Measurements from ENCODE around the gene PTP4A1. TPM values are rescaled to one million over a fixed set of nuclear protein-coding genes. Genes with fewer than 3 reads are reported as not detected.

The PTP4A1 gene
- total and polyA plus RNA-seq, 2 donors from 2014 or later, result 16.5 to 43.7 TPM

DNA sequence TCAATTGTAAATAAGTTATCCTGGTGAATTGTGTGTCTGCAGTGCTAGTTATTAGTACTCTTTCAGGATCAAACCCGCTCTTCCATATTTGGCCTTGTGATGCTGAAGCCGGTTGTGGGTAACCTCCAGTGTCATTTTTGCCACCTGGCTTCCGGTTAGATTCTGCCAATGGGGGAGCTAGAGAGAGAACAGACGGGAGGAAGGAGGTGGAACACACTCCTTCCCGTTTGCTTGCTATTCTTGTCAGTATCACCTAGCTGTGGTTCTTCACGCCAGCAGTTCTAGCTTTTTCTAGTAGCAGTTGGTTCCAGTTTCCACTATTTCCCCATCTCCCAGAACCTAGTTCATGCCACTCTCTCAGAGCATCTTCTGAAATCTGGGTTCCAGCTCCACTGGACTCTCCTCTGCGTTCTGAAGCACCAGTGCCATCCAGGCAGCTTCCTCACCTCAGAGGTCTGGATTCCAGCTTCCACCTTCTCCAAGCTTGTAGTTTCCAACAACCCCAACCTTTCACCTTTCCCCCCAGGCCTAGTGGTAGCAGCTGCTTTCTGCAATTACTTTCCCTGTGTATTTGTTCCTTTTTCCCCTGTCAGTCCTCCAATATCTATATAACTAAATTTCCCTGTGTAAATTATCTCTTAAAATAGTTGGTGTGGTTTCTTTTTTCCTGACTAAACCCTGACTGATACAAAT, 46.9 kb upstream of the PTP4A1 start:
- TF ChIP-seq, protein P1, sequence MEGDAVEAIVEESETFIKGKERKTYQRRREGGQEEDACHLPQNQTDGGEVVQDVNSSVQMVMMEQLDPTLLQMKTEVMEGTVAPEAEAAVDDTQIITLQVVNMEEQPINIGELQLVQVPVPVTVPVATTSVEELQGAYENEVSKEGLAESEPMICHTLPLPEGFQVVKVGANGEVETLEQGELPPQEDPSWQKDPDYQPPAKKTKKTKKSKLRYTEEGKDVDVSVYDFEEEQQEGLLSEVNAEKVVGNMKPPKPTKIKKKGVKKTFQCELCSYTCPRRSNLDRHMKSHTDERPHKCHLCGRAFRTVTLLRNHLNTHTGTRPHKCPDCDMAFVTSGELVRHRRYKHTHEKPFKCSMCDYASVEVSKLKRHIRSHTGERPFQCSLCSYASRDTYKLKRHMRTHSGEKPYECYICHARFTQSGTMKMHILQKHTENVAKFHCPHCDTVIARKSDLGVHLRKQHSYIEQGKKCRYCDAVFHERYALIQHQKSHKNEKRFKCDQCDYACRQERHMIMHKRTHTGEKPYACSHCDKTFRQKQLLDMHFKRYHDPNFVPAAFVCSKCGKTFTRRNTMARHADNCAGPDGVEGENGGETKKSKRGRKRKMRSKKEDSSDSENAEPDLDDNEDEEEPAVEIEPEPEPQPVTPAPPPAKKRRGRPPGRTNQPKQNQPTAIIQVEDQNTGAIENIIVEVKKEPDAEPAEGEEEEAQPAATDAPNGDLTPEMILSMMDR (IDR thresholded peaks at IDR 0.05; ENCODE audit: borderline replicate concordance, extremely low read depth, insufficient read depth), result no peak

DNA sequence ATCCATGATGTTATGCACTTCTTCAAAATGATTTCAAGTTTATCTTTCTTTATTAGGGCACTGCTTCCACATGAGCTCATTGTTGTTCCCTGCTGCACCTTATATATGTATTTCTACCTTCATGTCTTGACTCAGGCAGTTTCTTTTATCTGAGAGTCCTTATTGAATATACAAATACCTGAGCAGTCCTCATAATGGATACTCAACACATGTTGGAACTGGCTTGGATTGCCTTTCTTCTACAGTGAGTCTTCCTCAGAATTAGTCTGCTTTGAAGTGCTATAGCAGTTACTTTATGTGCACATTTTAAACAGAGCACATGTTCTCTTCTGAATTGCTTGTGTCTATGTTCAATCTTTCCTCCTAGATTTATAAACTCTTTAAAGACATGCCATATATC, 45.3 kb upstream of the PTP4A1 start:
- Histone ChIP-seq H3K9ac (ENCODE audit: low read length in 3 of 3) (no peak overlapping the region), H3K4me3 (ENCODE audit: low read length in 3 of 3) (no peak overlapping the region), H3K27ac (ENCODE audit: low read depth in 2 of 2, low read length in 2 of 2) (no peak overlapping the region), H3K36me3 (ENCODE audit: control insufficient read depth in 2 of 3, insufficient read depth in 3 of 3, low read length in 3 of 3) (no peaks in the 10 kb centered on the region), H3K9me3 (ENCODE audit: control insufficient read depth in 2 of 3, insufficient read depth in 1 of 3, low read length in 3 of 3) (no peaks in the 10 kb centered on the region), H3K4me1 (ENCODE audit: control insufficient read depth in 2 of 3, insufficient read depth in 2 of 3, low read depth in 1 of 3, low read length in 3 of 3) (no peaks in the 10 kb centered on the region), H3K27me3 (ENCODE audit: control insufficient read depth, insufficient read depth, low read length) (no peaks in the 10 kb centered on the region)
- intact Hi-C loops (cut with DNase I), result no loop called here
- DNase-seq (no peak), FAIRE-seq (no peak)
- TF ChIP-seq, protein P1 (IDR thresholded peaks at IDR 0.05; ENCODE audit: borderline replicate concordance, extremely low read depth, insufficient read depth), result no peak

More for the DNA sequence above, 46.9 kb upstream of the PTP4A1 start:
- Histone ChIP-seq H3K9ac (ENCODE audit: low read length in 3 of 3) (no peak overlapping the region), H3K4me1 (ENCODE audit: control insufficient read depth in 2 of 3, insufficient read depth in 2 of 3, low read depth in 1 of 3, low read length in 3 of 3) (no peaks in the 10 kb centered on the region), H3K9me3 (ENCODE audit: control insufficient read depth in 2 of 3, insufficient read depth in 1 of 3, low read length in 3 of 3) (no peaks in the 10 kb centered on the region), H3K36me3 (ENCODE audit: control insufficient read depth in 2 of 3, insufficient read depth in 3 of 3, low read length in 3 of 3) (no peaks in the 10 kb centered on the region), H3K4me3 (ENCODE audit: low read length in 3 of 3) (no peak overlapping the region), H3K27me3 (ENCODE audit: control insufficient read depth, insufficient read depth, low read length) (no peaks in the 10 kb centered on the region), H3K27ac (ENCODE audit: low read depth in 2 of 2, low read length in 2 of 2) (no peak overlapping the region)
- DNase-seq (no peak), FAIRE-seq (no peak)
- intact Hi-C loops (cut with DNase I), result no loop called here

DNA sequence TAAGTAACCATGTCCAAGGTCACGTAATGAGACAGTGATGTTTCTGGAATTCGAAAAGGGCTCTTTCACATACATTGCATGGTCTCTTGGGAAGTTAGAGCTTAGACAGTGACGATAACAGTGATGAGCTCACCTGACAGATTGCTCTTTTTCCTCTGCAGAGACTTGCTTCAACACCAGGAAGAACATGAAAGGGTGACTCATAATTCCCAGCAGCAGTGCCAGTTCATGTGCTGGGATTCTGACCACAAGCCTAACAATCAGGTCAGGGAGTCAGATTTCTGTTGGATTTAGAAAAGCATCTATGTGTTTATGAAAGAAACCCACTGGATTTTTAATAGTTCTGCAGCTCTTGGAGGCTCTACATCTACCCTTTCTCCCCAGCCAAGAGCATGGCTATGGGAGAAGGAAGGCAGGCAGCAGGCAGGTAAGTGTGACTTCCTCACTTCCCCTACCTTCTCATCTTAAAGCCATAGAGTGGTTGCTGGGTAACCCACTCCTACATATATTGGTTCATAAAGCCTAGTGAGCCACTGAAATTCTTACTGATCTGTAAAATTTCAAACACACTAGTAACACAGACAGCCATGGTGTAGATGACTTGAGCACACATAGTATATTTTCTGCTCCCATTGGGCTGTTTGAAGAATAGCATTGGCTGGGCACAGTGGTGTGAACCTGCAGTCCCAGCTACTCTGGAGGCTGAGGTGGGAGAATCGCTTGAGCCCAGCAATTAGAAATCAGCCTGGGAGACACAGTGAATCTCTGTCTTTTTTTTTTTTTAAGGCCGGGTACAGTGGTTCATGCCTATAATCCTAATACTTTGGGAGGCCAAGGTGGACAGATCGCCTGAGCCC, 44.4 kb upstream of the PTP4A1 start:
- no peak overlapping the region for H3K9ac ChIP-seq (ENCODE audit: low read length in 3 of 3)
- TF ChIP-seq, protein P1 (IDR thresholded peaks at IDR 0.05; ENCODE audit: borderline replicate concordance, extremely low read depth, insufficient read depth), result no peak
- no peak overlapping the region for H3K4me3 ChIP-seq (ENCODE audit: low read length in 3 of 3)
- no peaks in the 10 kb centered on the region for H3K9me3 ChIP-seq (ENCODE audit: control insufficient read depth in 2 of 3, insufficient read depth in 1 of 3, low read length in 3 of 3)
- DNase-seq (no peak), FAIRE-seq (no peak)
- no peaks in the 10 kb centered on the region for H3K4me1 ChIP-seq (ENCODE audit: control insufficient read depth in 2 of 3, insufficient read depth in 2 of 3, low read depth in 1 of 3, low read length in 3 of 3)
- H3K27me3 ChIP-seq (ENCODE audit: control insufficient read depth, insufficient read depth, low read length), result no peaks in the 10 kb centered on the region
- H3K36me3 ChIP-seq (ENCODE audit: control insufficient read depth in 2 of 3, insufficient read depth in 3 of 3, low read length in 3 of 3), result no peaks in the 10 kb centered on the region
- intact Hi-C loops (cut with DNase I), result no loop called here
- no peak overlapping the region for H3K27ac ChIP-seq (ENCODE audit: low read depth in 2 of 2, low read length in 2 of 2)
